Measurements from ENCODE around the gene DDA1.

DNA sequence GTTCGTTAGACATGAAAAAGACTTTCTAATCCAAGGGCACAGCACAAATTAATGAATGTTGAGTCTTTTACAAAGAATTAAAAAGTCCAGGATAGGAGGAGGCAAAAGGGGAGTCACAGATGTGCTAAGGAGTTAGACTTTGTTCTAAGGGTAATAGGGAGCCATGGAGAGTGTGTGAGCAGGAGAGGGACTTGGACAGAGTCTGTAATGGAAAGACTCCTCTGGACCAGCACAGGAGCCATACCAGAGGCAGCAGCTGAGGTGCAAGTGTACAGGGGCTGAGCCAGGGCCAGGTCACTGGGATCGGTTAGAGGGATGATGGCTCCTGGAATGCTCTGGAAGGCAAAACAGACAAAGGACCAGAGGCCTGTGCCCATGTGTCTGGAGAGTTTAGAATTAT, 38.5 kb downstream of the DDA1 start:
- TF ChIP-seq, protein P1, sequence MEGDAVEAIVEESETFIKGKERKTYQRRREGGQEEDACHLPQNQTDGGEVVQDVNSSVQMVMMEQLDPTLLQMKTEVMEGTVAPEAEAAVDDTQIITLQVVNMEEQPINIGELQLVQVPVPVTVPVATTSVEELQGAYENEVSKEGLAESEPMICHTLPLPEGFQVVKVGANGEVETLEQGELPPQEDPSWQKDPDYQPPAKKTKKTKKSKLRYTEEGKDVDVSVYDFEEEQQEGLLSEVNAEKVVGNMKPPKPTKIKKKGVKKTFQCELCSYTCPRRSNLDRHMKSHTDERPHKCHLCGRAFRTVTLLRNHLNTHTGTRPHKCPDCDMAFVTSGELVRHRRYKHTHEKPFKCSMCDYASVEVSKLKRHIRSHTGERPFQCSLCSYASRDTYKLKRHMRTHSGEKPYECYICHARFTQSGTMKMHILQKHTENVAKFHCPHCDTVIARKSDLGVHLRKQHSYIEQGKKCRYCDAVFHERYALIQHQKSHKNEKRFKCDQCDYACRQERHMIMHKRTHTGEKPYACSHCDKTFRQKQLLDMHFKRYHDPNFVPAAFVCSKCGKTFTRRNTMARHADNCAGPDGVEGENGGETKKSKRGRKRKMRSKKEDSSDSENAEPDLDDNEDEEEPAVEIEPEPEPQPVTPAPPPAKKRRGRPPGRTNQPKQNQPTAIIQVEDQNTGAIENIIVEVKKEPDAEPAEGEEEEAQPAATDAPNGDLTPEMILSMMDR (IDR thresholded peaks at IDR 0.05; ENCODE audit: insufficient read depth, low read depth, low read length) = no peak
- TF ChIP-seq EZH2 (IDR thresholded peaks at IDR 0.05; ENCODE audit: insufficient read depth, low read length) = no peak
